MCF 10A (cell line): ENCODE data around the gene LRRFIP1. TPM values are rescaled to one million over a fixed set of nuclear protein-coding genes. Genes with fewer than 3 reads are reported as not detected.

ENCODE experiments used
- Bru-seq: library from RNA; stranded (reverse); fragments of 400-500 nt; gene quantifications from one replicate; lab custom pipeline; 2021; lab: Mats Ljungman, UMichigan
- BruChase-seq, 2 experiments: library from RNA; stranded (reverse); fragments of 400-500 nt; gene quantifications; one replicate each; lab custom pipeline; 2021; lab: Mats Ljungman, UMichigan
- BruUV-seq: library from RNA; stranded (reverse); fragments of 400-500 nt; replicated peaks from 2 replicates; lab custom pipeline; 2021; lab: Mats Ljungman, UMichigan
- CTCF ChIA-PET: fragments of 300-600 bp; sonication (Branson Sonifier 250); formaldehyde crosslinking; extraction: SDS; loops from one replicate; lab custom pipeline; 2021; ENCODE audit warnings: antibody characterized with exemption, inconsistent platforms; lab: Yijun Ruan, JAX
- POLR2A ChIA-PET: fragments of 300-600, 350-650 bp; sonication (Branson Sonifier 250); formaldehyde crosslinking; extraction: SDS; loops from one replicate; lab custom pipeline; 2020; ENCODE audit warnings: antibody characterized with exemption, inconsistent platforms; lab: Yijun Ruan, JAX
- DNase-seq: peaks from one replicate; pipeline ENCODE4 v3.0.0-alpha.2; 2018; ENCODE audit not compliant: unreplicated experiment
- H3K27ac Mint-ChIP-seq: one replicate; pipeline ENCODE4 v1.8.0; 2022; ENCODE audit warnings: mild to moderate bottlenecking, low read depth, mixed read lengths; ENCODE audit not compliant: unreplicated experiment
- H3K27me3 Mint-ChIP-seq: one replicate; pipeline ENCODE4 v1.8.0; 2022; ENCODE audit warnings: mixed read lengths; ENCODE audit not compliant: insufficient read depth, unreplicated experiment
- H3K36me3 Mint-ChIP-seq: one replicate; pipeline ENCODE4 v1.8.0; 2022; ENCODE audit warnings: mild to moderate bottlenecking, moderate library complexity, mixed read lengths; ENCODE audit not compliant: insufficient read depth, unreplicated experiment
- H3K4me1 Mint-ChIP-seq: one replicate; pipeline ENCODE4 v1.8.0; 2022; ENCODE audit warnings: mixed read lengths; ENCODE audit not compliant: insufficient read depth, unreplicated experiment
- H3K4me3 Mint-ChIP-seq: one replicate; pipeline ENCODE4 v1.8.0; 2022; ENCODE audit warnings: mild to moderate bottlenecking, moderate library complexity, mixed read lengths; ENCODE audit not compliant: unreplicated experiment
- H3K9me3 Mint-ChIP-seq: one replicate; pipeline ENCODE4 v1.8.0; 2022; ENCODE audit warnings: mixed read lengths; ENCODE audit not compliant: unreplicated experiment
- intact Hi-C: fragments of 100-400 bp; cut with micrococcal nuclease; formaldehyde crosslinking; loops from 2 replicates; pipeline ENCODE4 v1.14.1; 2022
- long read RNA-seq: library from polyadenylated mRNA; stranded (forward); transcript quantifications from one replicate; pipeline ENCODE4 v2.0.0, GENCODE V29; 2022
- total RNA-seq: library from RNA; stranded (reverse); gene quantifications from 2 replicates; pipeline ENCODE4 v1.2.3, GENCODE V29; 2022
- TF ChIP-seq, protein P1 (sequence below): fragments of 200-600 bp; IDR thresholded peaks from one replicate; pipeline ENCODE4 v1.8.0; 2022; ENCODE audit warnings: antibody characterized with exemption, mild to moderate bottlenecking; ENCODE audit not compliant: unreplicated experiment

LRRFIP1 gene, protein sequence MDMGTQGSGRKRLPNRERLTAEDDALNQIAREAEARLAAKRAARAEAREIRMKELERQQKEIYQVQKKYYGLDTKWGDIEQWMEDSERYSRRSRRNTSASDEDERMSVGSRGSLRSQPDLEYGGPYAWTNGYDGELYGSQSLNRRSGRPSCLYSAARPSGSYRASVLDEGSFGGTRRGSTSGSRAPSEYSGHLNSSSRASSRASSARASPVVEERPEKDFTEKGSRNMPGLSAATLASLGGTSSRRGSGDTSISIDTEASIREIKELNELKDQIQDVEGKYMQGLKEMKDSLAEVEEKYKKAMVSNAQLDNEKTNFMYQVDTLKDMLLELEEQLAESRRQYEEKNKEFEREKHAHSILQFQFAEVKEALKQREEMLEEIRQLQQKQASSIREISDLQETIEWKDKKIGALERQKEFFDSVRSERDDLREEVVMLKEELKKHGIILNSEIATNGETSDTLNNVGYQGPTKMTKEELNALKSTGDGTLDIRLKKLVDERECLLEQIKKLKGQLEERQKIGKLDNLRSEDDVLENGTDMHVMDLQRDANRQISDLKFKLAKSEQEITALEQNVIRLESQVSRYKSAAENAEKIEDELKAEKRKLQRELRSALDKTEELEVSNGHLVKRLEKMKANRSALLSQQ
- total RNA-seq (197 and 201 TPM in 2 replicates), Bru-seq, nascent RNA (percentile 95 among the genes with signal in this experiment), BruChase-seq, experiment 1, labeled RNA remaining after a 6-hour chase (percentile 93 among the genes with signal in this experiment), BruChase-seq, experiment 2, labeled RNA remaining after a 2-hour chase (percentile 90 among the genes with signal in this experiment)
- long read RNA-seq, full-length matches to known transcripts = 198 of 359 reads
- long read RNA-seq, partial matches to known transcripts = 117 of 359 reads
- long read RNA-seq, other reads (novel, unspliced or antisense) = 44 of 359 reads

DNA sequence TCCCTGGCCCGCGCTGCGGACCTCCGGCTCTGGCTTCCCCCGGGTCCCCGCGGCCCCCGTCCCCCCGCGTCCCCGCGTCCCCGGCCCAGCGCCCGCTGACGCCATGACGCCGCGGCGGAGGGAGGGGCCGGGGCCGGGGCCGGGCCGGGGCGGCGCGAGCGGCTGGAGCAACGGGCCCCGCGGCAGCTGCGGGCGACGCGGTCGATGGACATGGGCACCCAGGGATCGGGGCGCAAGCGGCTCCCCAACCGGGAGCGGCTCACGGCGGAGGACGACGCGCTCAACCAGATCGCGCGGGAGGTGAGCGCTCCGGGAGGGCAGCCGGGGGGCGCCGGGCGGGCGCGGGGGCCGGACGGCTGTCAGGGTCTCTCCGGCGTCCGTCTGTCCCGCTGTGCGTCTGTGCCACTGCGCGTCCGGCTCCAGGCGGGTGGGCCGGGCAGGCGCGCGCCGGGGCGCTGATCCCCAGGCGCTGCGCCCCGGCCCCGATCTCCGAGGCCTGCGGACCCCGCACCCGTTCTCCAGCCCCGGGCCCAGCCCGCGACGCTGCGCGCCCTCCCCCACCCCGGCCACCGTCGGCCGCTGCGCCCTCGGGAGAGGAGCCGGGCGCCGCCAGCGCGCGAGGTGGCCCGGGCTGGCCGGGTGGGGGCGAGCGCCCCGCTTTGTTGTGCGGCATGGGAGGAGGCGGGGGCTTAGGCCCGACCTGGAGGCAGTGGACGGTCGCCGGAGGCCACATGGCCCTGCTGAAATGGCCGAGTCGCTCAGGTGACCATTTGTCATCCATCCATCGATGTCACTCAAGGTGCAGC is at the start of gene LRRFIP1:
TSS of gene LRRFIP1 (plus strand) at position 147 of the 806 bp plus-strand sequence. CDS start at position 205, 58 bp downstream.
- CTCF ChIA-PET = no interaction called here
- no peak within 1 kb of the TSS for H3K27ac Mint-ChIP-seq

DNA sequence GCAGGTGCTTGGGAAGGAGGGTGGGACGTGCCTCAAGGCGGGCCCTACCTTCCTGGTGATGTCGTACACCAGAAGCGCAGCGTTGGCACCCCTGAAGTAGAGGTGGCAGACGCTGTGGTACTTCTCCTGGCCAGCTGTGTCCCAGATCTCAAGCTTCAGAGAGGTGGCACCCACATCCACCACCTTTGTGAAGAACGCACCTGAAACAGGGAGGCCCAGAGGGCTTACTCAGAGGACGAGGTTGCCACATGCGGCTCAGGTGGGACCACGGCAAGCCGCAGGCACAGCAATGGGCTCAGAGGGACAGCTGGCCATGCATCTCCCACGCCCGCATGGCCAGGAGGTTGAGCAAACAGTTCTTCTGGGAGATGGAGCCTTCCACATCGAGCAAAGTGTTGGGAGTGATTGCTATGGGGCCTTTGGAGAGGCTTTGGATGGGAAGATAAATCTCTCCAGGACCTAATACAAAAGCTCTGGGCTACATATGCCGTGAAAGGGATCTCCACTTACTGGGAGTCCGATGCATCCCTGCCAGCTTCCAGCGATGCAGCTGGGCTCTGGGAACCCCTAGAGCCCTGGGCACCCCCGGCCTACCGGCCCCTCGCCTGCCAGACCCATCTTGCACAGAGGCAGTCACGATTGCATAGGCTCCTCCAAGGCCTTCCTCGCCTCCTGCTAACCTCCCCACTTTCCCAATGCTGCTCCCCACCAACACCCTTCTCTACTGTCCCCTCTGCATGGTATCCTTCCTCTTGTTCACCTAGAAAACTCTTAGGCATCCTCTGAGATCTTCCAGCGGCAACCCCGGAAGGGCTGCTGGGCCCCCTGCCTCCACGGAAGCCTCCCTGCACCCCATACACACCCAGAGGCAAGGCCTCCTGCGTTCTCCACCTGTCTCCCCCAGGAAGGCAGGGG is 49.2 kb upstream of the LRRFIP1 start:
- Mint-ChIP-seq H3K4me1 (peaks cover 6% of the 10 kb centered on the region), H3K9me3 (no peaks in the 10 kb centered on the region), H3K36me3 (peaks cover 5% of the 10 kb centered on the region), H3K4me3 (no peak overlapping the region), H3K27me3 (no peaks in the 10 kb centered on the region), H3K27ac (no peak overlapping the region)
- no peak for DNase-seq
- intact Hi-C loops = no loop called here
- POLR2A ChIA-PET = no interaction called here
- BruUV-seq = no TSS peak
- CTCF ChIA-PET = interaction anchor here (0.6 to 9.3 kb wide), 3 partner anchors 11 to 493 kb away, joined by 3 to 239 read pairs (median 3); no protein-coding TSS in a partner anchor
- TF ChIP-seq, protein P1, sequence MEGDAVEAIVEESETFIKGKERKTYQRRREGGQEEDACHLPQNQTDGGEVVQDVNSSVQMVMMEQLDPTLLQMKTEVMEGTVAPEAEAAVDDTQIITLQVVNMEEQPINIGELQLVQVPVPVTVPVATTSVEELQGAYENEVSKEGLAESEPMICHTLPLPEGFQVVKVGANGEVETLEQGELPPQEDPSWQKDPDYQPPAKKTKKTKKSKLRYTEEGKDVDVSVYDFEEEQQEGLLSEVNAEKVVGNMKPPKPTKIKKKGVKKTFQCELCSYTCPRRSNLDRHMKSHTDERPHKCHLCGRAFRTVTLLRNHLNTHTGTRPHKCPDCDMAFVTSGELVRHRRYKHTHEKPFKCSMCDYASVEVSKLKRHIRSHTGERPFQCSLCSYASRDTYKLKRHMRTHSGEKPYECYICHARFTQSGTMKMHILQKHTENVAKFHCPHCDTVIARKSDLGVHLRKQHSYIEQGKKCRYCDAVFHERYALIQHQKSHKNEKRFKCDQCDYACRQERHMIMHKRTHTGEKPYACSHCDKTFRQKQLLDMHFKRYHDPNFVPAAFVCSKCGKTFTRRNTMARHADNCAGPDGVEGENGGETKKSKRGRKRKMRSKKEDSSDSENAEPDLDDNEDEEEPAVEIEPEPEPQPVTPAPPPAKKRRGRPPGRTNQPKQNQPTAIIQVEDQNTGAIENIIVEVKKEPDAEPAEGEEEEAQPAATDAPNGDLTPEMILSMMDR = no peak

More for the DNA sequence above, at the start of gene LRRFIP1:
- POLR2A ChIA-PET = interaction anchor here (0.9 to 1.2 kb wide), 2 partner anchors 46 to 56 kb away, joined by 3 read pairs; no protein-coding TSS in a partner anchor
- Mint-ChIP-seq H3K4me3 (peak within 1 kb of the TSS; percentile 65), H3K36me3 (peaks cover 6% of the 10 kb centered on the region), H3K9me3 (no peaks in the 10 kb centered on the region), H3K4me1 (no peaks in the 10 kb centered on the region), H3K27me3 (peaks cover 41% of the 10 kb centered on the region)
- BruUV-seq = no TSS peak
- intact Hi-C loops = no loop called here
- DNase-seq = no peak
- TF ChIP-seq, protein P1 = no peak

DNA sequence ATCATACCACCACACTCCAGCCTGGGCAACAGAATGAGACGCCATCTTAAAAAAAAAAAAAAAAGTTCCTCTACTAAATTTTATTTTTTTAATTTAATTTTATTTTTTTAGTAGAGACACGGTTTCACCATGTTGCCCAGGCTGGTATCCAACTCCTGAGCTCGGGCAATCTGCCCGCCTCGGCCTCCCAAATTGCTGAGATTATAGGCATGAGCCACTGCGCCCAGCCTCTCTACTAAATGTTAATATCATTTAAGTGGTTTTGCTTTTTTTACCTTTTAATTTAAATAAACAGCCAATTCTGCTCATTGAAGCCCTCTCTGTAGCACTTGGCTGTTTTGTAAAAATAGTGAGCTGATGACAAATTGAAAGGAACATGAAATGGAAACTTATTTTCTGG is 46.1 kb upstream of the LRRFIP1 start:
- intact Hi-C loops = no loop called here
- BruUV-seq = no TSS peak
- Mint-ChIP-seq H3K4me3 (no peak overlapping the region), H3K4me1 (no peaks in the 10 kb centered on the region), H3K36me3 (peaks cover 5% of the 10 kb centered on the region), H3K9me3 (no peaks in the 10 kb centered on the region), H3K27ac (no peak overlapping the region), H3K27me3 (no peaks in the 10 kb centered on the region)
- ChIA-PET POLR2A (interaction anchor here (0.6 to 0.9 kb wide), 2 partner anchors 8 to 111 kb away, joined by 4 read pairs; no protein-coding TSS in a partner anchor), CTCF (interaction anchor here (0.5 to 1.4 kb wide), 4 partner anchors 9 to 69 kb away, joined by 3 to 11 read pairs (median 4); partner anchors contain the start of gene RAB17)
- DNase-seq = no peak
- TF ChIP-seq, protein P1 = no peak
